ENCODE results near the gene PHIP. TPM values are rescaled to one million over a fixed set of nuclear protein-coding genes. Genes with fewer than 3 reads are reported as not detected.

PHIP gene
- total and polyA plus RNA-seq, 2 donors (not counting 3 experiments of a cell fraction or from before 2014, with no cell fraction given) = 3.5 to 28.4 TPM

DNA sequence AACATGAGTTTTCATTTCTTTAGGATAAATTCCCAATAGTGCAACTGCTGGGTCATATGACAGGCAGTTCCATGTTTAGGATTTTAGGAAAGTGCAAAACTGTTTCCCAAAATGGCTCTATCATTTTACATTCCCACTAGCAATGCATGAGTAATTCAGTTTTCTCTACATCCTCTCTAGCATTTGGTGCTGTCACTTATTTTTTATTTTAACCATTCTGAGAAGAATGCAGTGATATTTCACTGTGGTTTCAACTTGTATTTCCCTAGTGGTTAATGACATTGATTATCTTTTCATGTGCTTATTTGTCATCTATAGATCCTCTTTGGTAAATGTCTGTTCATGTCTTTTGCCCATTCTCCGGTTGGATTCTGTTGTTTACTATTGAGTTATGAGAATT, 82.7 kb downstream of the PHIP start:
- H3K27ac ChIP-seq (ENCODE audit: insufficient read depth, low read depth, low read length) = no peak overlapping the region
- dilution Hi-C loops (cut with MboI; ENCODE audit: extremely low pct_ligation_motif_present, low sequenced_read_pairs) = no loop called here
- DNase-seq (ENCODE audit: low read depth, low spot score) (no peak), FAIRE-seq (no peak)
- H3K4me2 ChIP-seq (ENCODE audit: insufficient read depth, low read length) = no peak overlapping the region
- POLR2A ChIA-PET = no interaction called here
- TF ChIP-seq MAX (IDR thresholded peaks at IDR 0.05; ENCODE audit: insufficient read depth, insufficient read length) (no peak), JUN (IDR thresholded peaks at IDR 0.05; ENCODE audit: borderline replicate concordance, insufficient read depth, insufficient read length, low read depth) (no peak), EZH2 (IDR thresholded peaks at IDR 0.05; ENCODE audit: borderline replicate concordance, low read depth, low read length, severe bottlenecking) (no peak), POLR2AphosphoS5 (IDR thresholded peaks at IDR 0.05; ENCODE audit: insufficient read depth, low read depth, low read length) (no peak), GATA2 (IDR thresholded peaks at IDR 0.05; ENCODE audit: insufficient read depth, insufficient read length, low read depth, low read length) (no peak), POLR2A (IDR thresholded peaks at IDR 0.05; ENCODE audit: low read depth, low read length) (no peak), FOS (IDR thresholded peaks at IDR 0.05; ENCODE audit: borderline replicate concordance, insufficient read depth, low read length) (no peak), MYC (IDR thresholded peaks at IDR 0.05; ENCODE audit: low read depth, low read length) (no peak), CTCF (IDR thresholded peaks at IDR 0.05; ENCODE audit: extremely low read depth in 1 of 2, insufficient read depth in 1 of 2, low read depth in 1 of 2, low read length in 2 of 2) (no peak)
- no peak overlapping the region for H3K9ac ChIP-seq (replicated peaks; ENCODE audit: extremely low read depth, insufficient read depth, low read length)
- H3K4me3 ChIP-seq (replicated peaks in 1 of 3; ENCODE audit: insufficient read depth in 1 of 3, low read depth in 1 of 3, low read length in 3 of 3) = no peak overlapping the region
- H3K27me3 ChIP-seq (ENCODE audit: control insufficient read depth in 2 of 2, insufficient read depth in 2 of 2, low read length in 2 of 2) = no peaks in the 10 kb centered on the region
- peaks cover 11 to 31% of the 10 kb centered on the region in 2 experiments for H3K36me3 ChIP-seq (ENCODE audit: control insufficient read depth in 2 of 2, extremely low read depth in 1 of 2, insufficient read depth in 2 of 2, low read length in 2 of 2)
- no peaks in the 10 kb centered on the region for H3K9me3 ChIP-seq (replicated peaks; ENCODE audit: control insufficient read depth, insufficient read depth, low read length)
- no peaks in the 10 kb centered on the region for H3K4me1 ChIP-seq (ENCODE audit: control insufficient read depth, extremely low read depth, insufficient read depth, low read length)
- CTCF ChIA-PET = no interaction called here
- BruUV-seq (replicated peaks) = no TSS peak
- H2AFZ ChIP-seq (ENCODE audit: low read depth, low read length) = no peak overlapping the region
- intact Hi-C loops (cut with micrococcal nuclease) = no loop called here
- no peaks in the 10 kb centered on the region for H3K9me1 ChIP-seq (replicated peaks; ENCODE audit: control insufficient read depth, extremely low read depth, insufficient read depth, low read length)
- H3K79me2 ChIP-seq (ENCODE audit: control insufficient read depth, insufficient read depth, low read length) = no peaks in the 10 kb centered on the region
- H4K20me1 ChIP-seq (replicated peaks; ENCODE audit: control insufficient read depth, extremely low read depth, insufficient read depth, low read length) = no peaks in the 10 kb centered on the region

All from endothelial cell of umbilical vein (primary cell).